DND-41 (cell line): ENCODE data around the gene MCM7.

ENCODE experiments used
- ATAC-seq: fragments of 200-7000 bp; cut with Tn5 transposase; 3 replicates; pipeline ENCODE4 v1.9.1; 2021; ENCODE audit warnings: low read depth; ENCODE audit not compliant: insufficient read depth
- DNase-seq: peaks from one replicate; pipeline ENCODE4 v3.0.0-alpha.2; 2020
- H2AFZ ChIP-seq: 2 replicates; pipeline ENCODE4 v1.6.0; 2012; ENCODE audit warnings: low read depth, low read length
- H3K27ac ChIP-seq: 2 replicates; pipeline ENCODE4 v1.5.1; 2012; ENCODE audit warnings: low read length, inconsistent platforms
- H3K27me3 ChIP-seq: fragments of 200-600 bp; sonication (generic); 2 replicates; pipeline ENCODE4 v1.6.0; 2012; ENCODE audit warnings: low read length, mild to moderate bottlenecking, inconsistent platforms; ENCODE audit not compliant: insufficient read depth, poor library complexity
- H3K36me3 ChIP-seq: 2 replicates; pipeline ENCODE4 v1.5.1; 2012; ENCODE audit warnings: low read length, inconsistent platforms; ENCODE audit not compliant: insufficient read depth
- H3K4me1 ChIP-seq: 2 replicates; pipeline ENCODE4 v1.5.1; 2012; ENCODE audit warnings: mild to moderate bottlenecking, low read length; ENCODE audit not compliant: insufficient read depth
- H3K4me2 ChIP-seq: 2 replicates; pipeline ENCODE4 v1.6.0; 2012; ENCODE audit warnings: mild to moderate bottlenecking, moderate library complexity, low read length, inconsistent platforms; ENCODE audit not compliant: insufficient read depth
- H3K4me3 ChIP-seq, 2 experiments: fragments of 200-600 bp in 1 of 2; shearing (Covaris generic) in 1 of 2; 2 replicates each; pipeline ENCODE4 v1.5.1; 2012 to 2016; ENCODE audit warnings: inconsistent platforms in 2 of 2, low read length in 2 of 2, mild to moderate bottlenecking in 2 of 2, low read depth in 1 of 2, moderate library complexity in 1 of 2
- H3K79me2 ChIP-seq: 2 replicates; pipeline ENCODE4 v1.6.0; 2012; ENCODE audit warnings: low read length, inconsistent platforms; ENCODE audit not compliant: insufficient read depth
- H3K9ac ChIP-seq: 2 replicates; pipeline ENCODE4 v1.6.0; 2012; ENCODE audit warnings: low read depth, mild to moderate bottlenecking, inconsistent platforms, low read length, moderate library complexity
- H3K9me3 ChIP-seq: 2 replicates; pipeline ENCODE4 v1.5.1; 2012; ENCODE audit warnings: low read length, moderate library complexity, mild to moderate bottlenecking, inconsistent platforms; ENCODE audit not compliant: insufficient read depth, severe bottlenecking
- H4K20me1 ChIP-seq: 2 replicates; pipeline ENCODE4 v1.6.0; 2012; ENCODE audit warnings: low read length; ENCODE audit not compliant: insufficient read depth
- CTCF ChIP-seq: IDR thresholded peaks from 2 replicates; pipeline ENCODE4 v1.5.1; 2012; ENCODE audit warnings: borderline replicate concordance, low read length, moderate library complexity, mild to moderate bottlenecking; ENCODE audit not compliant: poor library complexity, severe bottlenecking; ENCODE audit errors: extremely low read depth
- EZH2 ChIP-seq: IDR thresholded peaks from 3 replicates; pipeline ENCODE4 v1.6.1; 2012; ENCODE audit warnings: borderline replicate concordance, low read depth, mild to moderate bottlenecking, moderate library complexity, low read length, inconsistent platforms; ENCODE audit not compliant: severe bottlenecking

Gene MCM7

GRCh38 chr7:100063376-100063775 lies 37.8 kb downstream of the MCM7 start:
- Histone ChIP-seq H3K9ac (no peak overlapping the region), H3K36me3 (peaks cover 52% of the 10 kb centered on the region), H3K4me2 (no peak overlapping the region), H3K9me3 (no peaks in the 10 kb centered on the region), H2AFZ (no peak overlapping the region), H3K79me2 (no peaks in the 10 kb centered on the region), H3K4me1 (no peaks in the 10 kb centered on the region), H4K20me1 (no peaks in the 10 kb centered on the region), H3K27ac (no peak overlapping the region), H3K27me3 (no peaks in the 10 kb centered on the region), H3K4me3 (no peak overlapping the region)
- DNase-seq (no peak), ATAC-seq (no peak)
- TF ChIP-seq EZH2: no peak

- Histone ChIP-seq H3K4me3 (no peak overlapping the region), H3K79me2 (no peaks in the 10 kb centered on the region), H3K4me1 (no peaks in the 10 kb centered on the region), H4K20me1 (no peaks in the 10 kb centered on the region), H3K27ac (no peak overlapping the region), H3K4me2 (no peak overlapping the region), H3K9me3 (no peaks in the 10 kb centered on the region), H3K36me3 (peaks cover 58% of the 10 kb centered on the region), H3K9ac (no peak overlapping the region), H3K27me3 (no peaks in the 10 kb centered on the region), H2AFZ (no peak overlapping the region)
- DNase-seq (no peak), ATAC-seq (no peak)
- TF ChIP-seq CTCF (no peak), EZH2 (no peak)
Measured at GRCh38 chr7:100061518-100062193, 39.5 kb downstream of the MCM7 start.

GRCh38 chr7:100059251-100059739 lies 41.9 kb downstream of the MCM7 start:
- Histone ChIP-seq H3K4me1 (no peaks in the 10 kb centered on the region), H3K79me2 (no peaks in the 10 kb centered on the region), H4K20me1 (no peaks in the 10 kb centered on the region), H3K4me2 (no peak overlapping the region), H2AFZ (no peak overlapping the region), H3K36me3 (peaks cover 44% of the 10 kb centered on the region), H3K27ac (no peak overlapping the region), H3K4me3 (no peak overlapping the region), H3K9me3 (no peaks in the 10 kb centered on the region), H3K9ac (no peak overlapping the region), H3K27me3 (no peaks in the 10 kb centered on the region)
- TF ChIP-seq CTCF (no peak), EZH2 (no peak)
- no peak for ATAC-seq
- DNase-seq: no peak

- H3K9me3 ChIP-seq: no peaks in the 10 kb centered on the region
- H3K9ac ChIP-seq: no peak overlapping the region
- H3K27ac ChIP-seq: no peak overlapping the region
- H3K4me2 ChIP-seq: no peak overlapping the region
- DNase-seq: no peak
- no peak for TF ChIP-seq CTCF
- H3K4me1 ChIP-seq: no peaks in the 10 kb centered on the region
- H3K36me3 ChIP-seq: peaks cover 32% of the 10 kb centered on the region
- no peaks in the 10 kb centered on the region for H4K20me1 ChIP-seq
- no peak overlapping the region for H3K4me3 ChIP-seq
- no peak overlapping the region for H2AFZ ChIP-seq
- no peaks in the 10 kb centered on the region; the same call in 1 of the 2 replicates for H3K79me2 ChIP-seq
- no peak for ATAC-seq
- H3K27me3 ChIP-seq: no peaks in the 10 kb centered on the region
Measured at GRCh38 chr7:100057006-100057405, 44.2 kb downstream of the MCM7 start.
